ENCODE results near the gene NOS3.

Gene NOS3

DNA sequence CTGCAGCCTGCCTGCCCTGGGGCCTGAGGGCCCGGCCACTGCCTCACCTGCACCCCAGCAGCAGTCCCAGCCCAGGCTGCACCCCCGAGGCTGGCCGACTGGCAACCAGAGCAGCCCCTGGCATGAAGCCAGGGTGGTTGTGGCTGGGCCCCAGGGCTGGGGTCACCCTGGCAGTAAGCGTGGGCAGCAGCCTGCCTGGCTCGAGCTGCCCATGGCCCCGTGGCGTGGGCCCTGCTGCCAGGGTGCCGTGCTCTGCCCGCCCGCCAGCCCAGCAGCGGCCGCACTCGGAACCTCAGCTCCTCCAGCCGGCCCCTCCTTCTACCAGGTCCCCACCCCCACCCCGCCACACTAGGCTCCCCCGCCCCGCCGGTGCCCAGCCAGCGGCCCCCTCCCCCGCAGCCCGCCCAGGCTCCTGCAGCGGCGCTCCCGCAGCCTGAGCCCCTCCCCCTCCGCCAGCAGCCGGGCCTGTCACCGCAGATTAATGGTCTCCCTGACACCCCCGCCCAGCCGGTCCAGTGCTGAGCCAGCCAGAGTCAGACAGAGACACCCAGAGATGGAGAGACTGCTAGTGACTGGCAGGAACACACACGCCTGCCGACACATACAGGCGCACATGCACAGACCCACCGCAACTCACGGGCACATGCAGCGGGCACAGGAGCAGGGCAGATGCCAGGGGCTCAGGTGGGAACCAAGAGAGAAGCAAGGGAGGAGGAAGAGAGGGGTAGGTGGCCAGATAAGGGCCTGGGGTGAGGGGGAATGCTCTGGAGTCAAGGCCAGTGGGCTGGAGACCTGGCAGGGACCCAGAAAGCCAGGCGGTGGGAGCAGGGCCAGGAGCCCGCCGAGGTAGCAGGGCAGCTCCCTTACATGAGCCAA is 35.1 kb upstream of the NOS3 start:
- Histone ChIP-seq H3K27ac (no peak overlapping the region), H3K4me1 (no peaks in the 10 kb centered on the region), H2AFZ (no peak overlapping the region), H3K4me2 (ENCODE audit: low read length) (no peak overlapping the region), H3K36me3 (ENCODE audit: control insufficient read depth, insufficient read depth, low read length) (no peaks in the 10 kb centered on the region), H3K9ac (no peak overlapping the region), H3K79me2 (no peaks in the 10 kb centered on the region), H3K9me3 (ENCODE audit: control insufficient read depth, low read length) (no peaks in the 10 kb centered on the region), H3K27me3 (ENCODE audit: control insufficient read depth, insufficient read depth, low read length) (no peaks in the 10 kb centered on the region), H3K4me3 (ENCODE audit: low read depth, low read length) (no peak overlapping the region)
- TF ChIP-seq, protein P1, sequence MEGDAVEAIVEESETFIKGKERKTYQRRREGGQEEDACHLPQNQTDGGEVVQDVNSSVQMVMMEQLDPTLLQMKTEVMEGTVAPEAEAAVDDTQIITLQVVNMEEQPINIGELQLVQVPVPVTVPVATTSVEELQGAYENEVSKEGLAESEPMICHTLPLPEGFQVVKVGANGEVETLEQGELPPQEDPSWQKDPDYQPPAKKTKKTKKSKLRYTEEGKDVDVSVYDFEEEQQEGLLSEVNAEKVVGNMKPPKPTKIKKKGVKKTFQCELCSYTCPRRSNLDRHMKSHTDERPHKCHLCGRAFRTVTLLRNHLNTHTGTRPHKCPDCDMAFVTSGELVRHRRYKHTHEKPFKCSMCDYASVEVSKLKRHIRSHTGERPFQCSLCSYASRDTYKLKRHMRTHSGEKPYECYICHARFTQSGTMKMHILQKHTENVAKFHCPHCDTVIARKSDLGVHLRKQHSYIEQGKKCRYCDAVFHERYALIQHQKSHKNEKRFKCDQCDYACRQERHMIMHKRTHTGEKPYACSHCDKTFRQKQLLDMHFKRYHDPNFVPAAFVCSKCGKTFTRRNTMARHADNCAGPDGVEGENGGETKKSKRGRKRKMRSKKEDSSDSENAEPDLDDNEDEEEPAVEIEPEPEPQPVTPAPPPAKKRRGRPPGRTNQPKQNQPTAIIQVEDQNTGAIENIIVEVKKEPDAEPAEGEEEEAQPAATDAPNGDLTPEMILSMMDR (IDR thresholded peaks at IDR 0.05), result no peak

DNA sequence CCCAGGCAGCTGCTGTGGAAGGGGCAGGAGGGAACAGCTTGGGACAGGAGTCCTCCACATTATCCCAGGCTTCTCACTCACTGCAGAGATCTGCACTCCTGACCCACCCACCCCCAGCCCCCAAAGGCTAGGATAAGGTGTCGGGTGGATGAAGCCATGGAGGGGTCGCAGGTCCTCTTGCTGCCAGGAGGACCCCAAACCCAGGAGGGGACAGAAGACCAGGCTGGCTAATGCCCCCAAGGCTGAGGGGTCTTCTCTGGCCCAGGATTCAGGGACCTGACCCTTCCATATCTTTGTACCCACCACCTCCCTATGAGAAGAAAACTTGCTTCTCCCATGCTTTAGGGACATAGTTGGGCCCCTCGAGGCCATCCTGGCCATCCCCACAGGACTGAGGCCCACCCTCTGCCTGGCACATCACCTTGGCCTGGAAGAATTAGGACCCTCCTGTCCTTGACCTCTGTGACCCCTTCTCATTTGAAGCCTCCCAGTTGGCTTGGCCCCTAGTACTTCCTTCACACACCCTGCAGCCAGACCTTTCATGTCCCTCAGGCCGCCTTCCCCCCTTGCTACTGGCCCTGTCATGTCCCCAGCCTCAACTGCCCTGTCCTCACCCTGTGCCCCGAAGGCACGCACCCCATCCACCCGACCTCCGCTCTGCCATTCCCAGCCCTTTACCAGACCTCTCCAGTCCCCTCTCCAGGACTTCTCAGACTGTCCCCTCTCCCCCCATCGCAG is 34.3 kb upstream of the NOS3 start:
- H3K27me3 ChIP-seq (ENCODE audit: control insufficient read depth, insufficient read depth, low read length), result no peaks in the 10 kb centered on the region

DNA sequence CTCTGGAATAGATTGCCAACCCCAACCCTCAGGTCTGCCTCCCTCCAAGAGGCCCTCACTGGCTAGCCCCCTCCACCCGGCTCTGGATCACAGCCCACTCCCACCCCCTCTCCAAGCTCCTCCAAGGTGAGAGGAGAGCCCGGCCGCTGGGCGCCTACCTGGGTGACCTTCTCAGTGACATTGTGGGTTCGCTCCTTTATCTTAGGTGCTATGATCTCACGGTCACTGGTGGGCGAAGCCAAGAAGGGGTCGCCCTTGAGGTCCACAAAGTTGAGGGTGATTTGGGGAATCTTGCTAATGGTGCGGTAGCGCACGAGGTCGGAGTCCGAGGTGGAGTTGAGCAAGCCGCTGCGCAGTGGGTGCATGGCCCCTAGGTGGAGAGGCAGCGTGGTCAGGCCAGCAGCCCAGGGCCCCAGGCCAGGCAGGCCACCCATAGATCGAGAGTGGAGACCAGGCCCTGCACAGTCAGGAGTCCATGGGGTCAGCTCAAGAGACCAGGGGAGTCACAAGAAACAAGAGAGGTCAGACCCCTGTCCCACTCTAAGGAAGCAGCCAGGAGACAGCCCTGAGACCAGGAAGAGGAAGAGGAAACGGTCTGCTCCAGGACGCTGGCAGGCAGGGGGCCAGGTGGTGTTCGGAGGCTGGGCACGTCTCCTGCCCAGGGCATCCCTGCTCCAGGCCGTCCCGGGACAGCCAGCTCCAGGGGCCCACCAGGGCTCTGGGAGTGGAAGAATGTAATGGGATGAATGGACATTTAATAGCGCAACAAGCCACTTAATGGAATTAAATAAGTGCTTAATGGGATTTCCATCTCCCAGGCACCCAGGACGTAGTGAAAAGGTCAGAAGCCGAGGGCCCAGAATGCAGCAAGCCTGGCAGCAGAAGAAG is 33.4 kb upstream of the NOS3 start:
- H3K4me3 ChIP-seq (ENCODE audit: low read depth, low read length), result no peak overlapping the region
- H3K36me3 ChIP-seq (ENCODE audit: control insufficient read depth, insufficient read depth, low read length), result no peaks in the 10 kb centered on the region
- H3K79me2 ChIP-seq, result peaks cover 12% of the 10 kb centered on the region
- H3K4me1 ChIP-seq, result no peaks in the 10 kb centered on the region
- H3K27ac ChIP-seq, result no peak overlapping the region
- TF ChIP-seq, protein P1 (IDR thresholded peaks at IDR 0.05), result no peak
- H3K9me3 ChIP-seq (ENCODE audit: control insufficient read depth, low read length), result no peaks in the 10 kb centered on the region
- no peak overlapping the region for H3K4me2 ChIP-seq (ENCODE audit: low read length)
- H3K27me3 ChIP-seq (ENCODE audit: control insufficient read depth, insufficient read depth, low read length), result no peaks in the 10 kb centered on the region
- H3K9ac ChIP-seq, result no peak overlapping the region
- no peak overlapping the region for H2AFZ ChIP-seq

More for the DNA sequence above, 34.3 kb upstream of the NOS3 start:
- Histone ChIP-seq H3K9ac (no peak overlapping the region), H3K79me2 (peaks cover 4% of the 10 kb centered on the region), H3K9me3 (ENCODE audit: control insufficient read depth, low read length) (no peaks in the 10 kb centered on the region), H3K4me2 (ENCODE audit: low read length) (no peak overlapping the region), H3K36me3 (ENCODE audit: control insufficient read depth, insufficient read depth, low read length) (no peaks in the 10 kb centered on the region), H2AFZ (no peak overlapping the region), H3K4me3 (ENCODE audit: low read depth, low read length) (no peak overlapping the region), H3K27ac (no peak overlapping the region), H3K4me1 (no peaks in the 10 kb centered on the region)
- TF ChIP-seq, protein P1 (IDR thresholded peaks at IDR 0.05), result no peak

DNA sequence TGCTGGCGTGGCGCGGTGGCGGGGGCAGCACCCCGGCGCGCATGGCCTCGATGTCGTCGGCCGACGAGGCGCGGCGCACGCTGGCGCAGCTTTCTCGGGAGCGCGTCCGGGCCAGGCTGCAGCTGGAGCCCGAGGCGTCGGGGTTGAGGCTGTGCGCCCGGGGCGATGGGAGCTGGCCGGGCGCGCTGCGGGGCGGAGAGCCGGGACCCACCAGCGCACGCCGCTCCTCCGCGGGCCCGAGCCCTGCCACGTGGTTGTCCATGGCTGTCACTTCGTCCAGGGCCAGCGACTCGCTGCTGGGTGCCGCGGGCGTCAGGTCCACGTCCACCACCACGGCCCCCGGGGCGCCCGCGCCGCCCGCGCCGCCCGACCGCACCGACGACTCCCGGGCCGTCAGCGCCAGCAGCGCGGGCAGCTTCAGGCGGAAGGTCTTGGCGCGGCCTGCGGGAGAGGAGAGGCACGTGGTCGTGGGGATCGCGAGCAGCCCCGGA is 32.7 kb upstream of the NOS3 start:
- H3K4me2 ChIP-seq (ENCODE audit: low read length), result no peak overlapping the region
- TF ChIP-seq, protein P1 (IDR thresholded peaks at IDR 0.05), result no peak
- no peaks in the 10 kb centered on the region for H3K9me3 ChIP-seq (ENCODE audit: control insufficient read depth, low read length)
- H3K36me3 ChIP-seq (ENCODE audit: control insufficient read depth, insufficient read depth, low read length), result no peaks in the 10 kb centered on the region
- H3K79me2 ChIP-seq, result peaks cover 20% of the 10 kb centered on the region
- H2AFZ ChIP-seq, result no peak overlapping the region
- H3K27ac ChIP-seq, result no peak overlapping the region
- H3K9ac ChIP-seq, result no peak overlapping the region
- no peaks in the 10 kb centered on the region for H3K4me1 ChIP-seq
- no peak overlapping the region for H3K4me3 ChIP-seq (ENCODE audit: low read depth, low read length)
- no peaks in the 10 kb centered on the region for H3K27me3 ChIP-seq (ENCODE audit: control insufficient read depth, insufficient read depth, low read length)
